IPS-NIHi7 (cell line): ENCODE measurements around the gene VWA1.

ENCODE experiments used
- DNase-seq: peaks from one replicate; pipeline ENCODE4 v3.0.0; 2012; ENCODE audit warnings: mixed read lengths; ENCODE audit errors: extremely low spot score

The VWA1 gene, protein sequence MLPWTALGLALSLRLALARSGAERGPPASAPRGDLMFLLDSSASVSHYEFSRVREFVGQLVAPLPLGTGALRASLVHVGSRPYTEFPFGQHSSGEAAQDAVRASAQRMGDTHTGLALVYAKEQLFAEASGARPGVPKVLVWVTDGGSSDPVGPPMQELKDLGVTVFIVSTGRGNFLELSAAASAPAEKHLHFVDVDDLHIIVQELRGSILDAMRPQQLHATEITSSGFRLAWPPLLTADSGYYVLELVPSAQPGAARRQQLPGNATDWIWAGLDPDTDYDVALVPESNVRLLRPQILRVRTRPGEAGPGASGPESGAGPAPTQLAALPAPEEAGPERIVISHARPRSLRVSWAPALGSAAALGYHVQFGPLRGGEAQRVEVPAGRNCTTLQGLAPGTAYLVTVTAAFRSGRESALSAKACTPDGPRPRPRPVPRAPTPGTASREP

GRCh38 chr1:1435106-1435903, at the start of gene VWA1:
TSS of gene VWA1 (plus strand) at chr1:1435690. CDS start at chr1:1435749, 59 bp downstream.
- DNase-seq: peak; percentile 88

DNA sequence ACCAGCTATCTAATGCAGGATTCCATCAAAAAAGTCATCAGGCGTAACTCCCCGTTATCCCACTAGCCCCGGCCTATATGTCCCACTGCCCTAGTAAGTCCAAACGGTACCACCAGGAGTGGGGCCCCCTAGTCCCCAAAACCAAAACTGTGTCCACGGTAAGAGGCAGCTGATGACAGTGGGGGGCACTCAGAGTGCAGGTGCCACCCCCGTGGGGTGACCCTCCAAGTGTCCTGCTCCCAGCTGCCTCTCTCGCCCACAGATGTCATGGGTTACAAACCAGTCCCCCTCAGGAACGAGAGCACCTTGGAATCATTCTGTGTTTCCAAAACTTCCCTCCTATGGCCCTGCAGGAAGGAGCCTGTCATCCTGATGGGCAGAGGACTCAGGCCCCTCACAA, 49.6 kb upstream of the VWA1 start:
- no peak for DNase-seq

- DNase-seq: no peak
Measured at GRCh38 chr1:1387098-1388077, 48.1 kb upstream of the VWA1 start.

- no peak for DNase-seq
Measured at GRCh38 chr1:1388078-1388472, 47.4 kb upstream of the VWA1 start.

DNA sequence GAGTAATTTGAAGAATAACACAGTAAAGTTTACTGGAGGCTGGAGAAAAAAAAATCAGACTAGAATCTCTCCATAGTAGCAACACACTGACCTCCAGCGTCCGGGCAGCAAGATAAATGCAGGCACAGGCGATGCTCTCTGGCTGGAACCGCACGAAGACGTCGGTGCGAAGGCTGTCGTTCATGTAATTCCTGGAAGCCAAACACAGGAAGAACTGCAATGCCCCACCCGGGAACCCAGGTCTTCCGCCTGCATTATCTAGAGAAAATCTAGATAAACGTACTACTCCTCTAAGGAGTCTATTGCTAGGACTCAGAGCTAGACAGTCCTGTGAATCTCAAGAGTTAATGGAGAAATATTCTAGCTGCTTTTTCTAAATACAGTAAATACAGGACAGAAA, 44.8 kb upstream of the VWA1 start:
- DNase-seq: no peak

DNA sequence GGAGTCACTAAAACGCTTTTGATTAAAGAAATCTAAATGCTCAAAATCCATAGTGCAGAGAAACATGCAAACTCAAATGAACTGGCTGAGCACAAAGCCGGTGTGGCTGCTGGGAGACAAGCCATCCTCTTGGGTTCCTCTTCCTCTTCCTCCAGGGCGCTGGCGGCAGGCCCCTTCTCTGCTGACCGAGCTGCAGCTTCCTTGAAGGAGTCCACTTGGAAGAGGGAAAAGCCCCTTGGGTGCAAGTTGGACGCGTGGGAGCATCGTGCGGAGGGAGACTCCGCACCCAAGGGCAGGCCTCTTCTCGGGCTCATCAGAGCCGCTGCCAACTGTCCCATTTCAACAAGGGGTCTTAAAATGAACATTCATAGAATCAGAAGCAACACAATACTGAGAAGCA, 44.3 kb upstream of the VWA1 start:
- DNase-seq: peak; percentile 2

- no peak for DNase-seq
Measured at GRCh38 chr1:1393014-1393413, 42.5 kb upstream of the VWA1 start.

DNA sequence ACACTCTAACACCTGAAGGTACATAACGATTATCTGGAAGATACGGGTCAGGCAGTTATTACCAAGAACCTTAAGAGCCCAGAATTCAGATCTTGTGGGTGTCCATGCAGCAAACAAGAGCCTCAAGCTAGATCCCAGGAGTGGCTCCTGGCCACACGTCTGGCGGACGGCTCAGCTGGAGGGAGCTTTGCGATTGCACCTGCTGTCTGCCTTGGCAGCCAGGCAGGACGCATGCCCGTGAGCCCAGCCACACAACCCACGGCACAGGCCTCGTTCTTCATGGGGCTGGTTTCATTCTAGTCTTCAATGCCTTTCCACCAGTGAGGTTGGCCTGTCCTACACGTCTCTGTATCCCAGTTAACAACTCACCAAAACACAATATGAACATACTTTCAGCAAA, 42.1 kb upstream of the VWA1 start:
- no peak for DNase-seq

DNA sequence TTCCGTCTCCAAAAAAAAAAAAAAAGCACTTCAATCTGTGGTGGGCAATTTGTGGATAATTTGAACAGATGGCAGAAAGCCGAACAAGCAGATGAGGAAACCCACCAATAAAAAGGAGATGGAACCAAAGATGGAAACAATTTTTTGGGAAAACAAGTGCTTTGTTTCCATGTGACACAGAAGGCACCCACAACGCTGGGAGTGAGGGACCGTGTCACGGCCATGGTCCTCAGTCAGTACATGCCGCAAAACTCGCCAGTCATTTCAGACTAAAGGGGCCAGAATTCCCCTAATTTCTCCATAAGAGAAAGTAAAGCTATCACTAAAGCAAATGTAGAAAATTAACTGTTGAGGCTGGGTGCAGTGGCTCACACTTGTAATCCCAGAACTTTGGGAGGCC, 41.4 kb upstream of the VWA1 start:
- no peak for DNase-seq

DNA sequence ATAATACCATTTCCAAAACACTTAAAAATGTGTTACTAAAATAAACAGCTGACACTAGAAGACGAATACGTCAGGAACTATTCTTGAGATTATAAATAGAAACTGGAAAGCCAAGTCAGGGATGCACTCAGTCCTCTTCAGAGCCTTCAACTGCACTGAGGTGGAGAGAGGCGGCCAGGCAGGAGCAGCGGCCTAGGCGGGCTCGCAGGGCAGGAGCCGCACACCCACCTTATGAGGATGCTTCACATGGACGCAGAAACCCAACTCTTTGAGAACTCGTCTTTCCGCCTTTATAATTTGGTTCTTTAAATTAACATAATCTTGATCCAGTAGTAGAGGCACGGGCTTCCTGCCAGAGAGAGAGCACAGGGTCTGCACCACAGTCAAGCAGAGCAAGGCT, 40.3 kb upstream of the VWA1 start:
- DNase-seq: no peak

GRCh38 chr1:1397839-1398523, 37.5 kb upstream of the VWA1 start:
- no peak for DNase-seq

DNA sequence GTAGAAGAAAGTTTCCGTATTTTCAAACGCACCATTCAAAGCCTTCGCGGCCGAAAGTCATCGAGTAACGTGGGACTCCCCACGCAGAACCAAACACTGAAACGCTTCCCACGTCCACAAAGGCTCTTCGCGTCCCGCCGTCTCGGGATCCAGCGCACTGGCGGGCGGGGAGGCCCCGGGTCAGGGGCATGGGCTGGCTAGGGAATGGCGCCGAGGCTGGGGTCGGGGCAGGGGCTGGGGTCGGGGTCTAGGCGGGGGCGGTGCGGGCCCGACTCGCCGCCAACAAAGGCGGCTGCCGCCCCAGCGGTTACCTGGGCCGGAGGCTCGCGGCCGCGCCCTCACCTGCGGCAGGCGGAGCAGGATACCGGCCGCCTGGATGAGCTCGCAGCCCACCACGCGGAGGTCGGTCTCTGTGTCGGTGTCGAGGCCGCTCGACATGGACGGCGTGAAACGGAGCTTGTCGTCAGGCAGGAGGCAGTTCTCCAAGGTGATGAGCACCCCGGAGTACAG, 36.8 kb upstream of the VWA1 start:
- DNase-seq: no peak

GRCh38 chr1:1399187-1399871, 36.2 kb upstream of the VWA1 start, which contains the start of gene CCNL2:
TSS of gene CCNL2 (minus strand) at chr1:1399335. CDS start at chr1:1399306, 29 bp downstream.
- DNase-seq: peak; percentile 98

- DNase-seq: no peak
Measured at GRCh38 chr1:1399872-1400575, 35.5 kb upstream of the VWA1 start.

GRCh38 chr1:1400576-1401456, 34.7 kb upstream of the VWA1 start:
- DNase-seq: no peak

DNA sequence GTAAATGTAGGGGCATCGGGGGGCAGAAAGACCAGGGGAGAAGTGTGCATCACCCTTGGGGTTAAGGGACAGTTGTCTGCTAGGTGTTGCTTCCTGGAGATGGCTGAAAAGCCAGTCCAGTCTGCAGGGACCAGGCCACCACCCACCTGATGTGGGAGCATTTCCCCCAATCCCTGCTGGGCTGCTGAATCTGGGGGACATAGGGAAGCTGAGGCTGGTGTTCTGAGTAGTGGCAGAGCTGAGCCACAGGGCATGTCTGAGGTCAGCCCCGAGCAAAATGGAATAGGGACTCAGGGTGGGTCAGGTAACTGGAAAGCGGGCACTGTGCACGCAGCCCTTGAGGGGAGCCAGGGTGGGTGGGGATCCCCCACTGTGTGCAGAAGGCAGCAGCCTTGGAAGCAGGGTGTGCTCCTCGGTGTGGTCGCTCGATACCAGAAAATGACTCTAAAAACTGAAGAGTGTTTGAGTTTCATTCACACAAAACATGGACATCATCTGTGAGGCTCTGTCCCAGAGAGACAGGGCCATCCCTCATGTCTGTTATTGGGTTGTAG, 34.0 kb upstream of the VWA1 start:
- DNase-seq: no peak

DNA sequence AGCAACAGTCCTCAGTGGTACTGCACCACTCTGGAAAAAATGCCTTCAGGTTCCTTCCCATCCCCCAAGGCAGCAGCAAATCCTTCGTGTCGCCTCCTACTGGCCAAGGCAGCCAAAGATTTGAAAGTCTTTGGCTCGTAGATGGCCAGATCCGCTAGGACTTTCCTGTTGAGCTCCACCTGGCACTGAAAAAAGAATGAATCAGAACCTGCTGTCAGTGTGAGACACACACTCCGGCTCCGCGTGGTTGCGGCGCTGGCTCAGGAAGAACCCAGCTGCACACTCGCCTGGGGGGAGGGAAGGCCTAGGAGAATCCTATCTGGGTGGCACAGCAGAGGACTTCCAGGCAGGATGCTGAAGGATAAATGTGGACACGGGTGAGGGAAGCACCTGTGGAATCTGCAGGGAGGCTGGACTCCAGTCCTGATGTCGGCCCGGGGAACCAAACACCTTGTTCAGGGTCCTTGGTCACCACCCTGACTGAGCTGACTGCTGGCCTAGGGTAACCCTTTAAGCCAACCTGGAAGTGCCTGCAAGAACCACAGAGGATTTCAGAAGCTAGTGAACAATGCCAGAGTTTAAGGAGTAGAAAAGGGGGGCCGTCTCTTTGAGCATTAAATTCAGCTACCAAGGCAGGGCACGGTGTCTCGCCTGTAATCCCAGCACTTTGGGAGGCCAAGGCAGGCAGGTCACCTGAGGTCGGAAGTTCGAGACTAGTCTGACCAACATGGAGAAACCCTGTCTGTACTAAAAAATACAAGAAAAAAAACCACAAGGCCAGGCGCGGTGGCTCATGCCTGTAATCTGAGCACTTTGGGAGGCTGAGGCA, 33.2 kb upstream of the VWA1 start:
- DNase-seq: peak; percentile 64
